Right atrium auricular region (tissue), 2 donors: ENCODE results near the gene DNM3. TPM values are rescaled to one million over a fixed set of nuclear protein-coding genes. Genes with fewer than 3 reads are reported as not detected.

ENCODE experiments used
- DNase-seq: peaks from one replicate; pipeline ENCODE4 v3.0.0-alpha.2; 2019; ENCODE audit warnings: low spot score
- H3K27ac ChIP-seq, 2 donors: fragments of 200-600 bp; sonication (generic); 1 replicate in 1 of 2; 2 replicates in 1 of 2; pipeline ENCODE4 v1.5.1; 2016 to 2019
- H3K27me3 ChIP-seq, 2 donors: fragments of 200-600 bp; sonication (generic); one replicate each; pipeline versions ENCODE4 v1.5.1 to v1.6.0; 2017 to 2019
- H3K36me3 ChIP-seq: fragments of 200-600 bp; sonication (generic); one replicate; pipeline ENCODE4 v1.5.1; 2016
- H3K4me1 ChIP-seq, 2 donors: fragments of 200-600 bp; sonication (generic); one replicate each; pipeline versions ENCODE4 v1.5.1 to v1.6.0; 2017 to 2019
- H3K4me3 ChIP-seq, 2 donors: fragments of 200-600 bp; sonication (generic); 1 replicate in 1 of 2; 2 replicates in 1 of 2; pipeline ENCODE4 v1.5.1; 2017 to 2019; ENCODE audit warnings: mild to moderate bottlenecking in 1 of 2, moderate library complexity in 1 of 2
- H3K9me3 ChIP-seq, 2 donors: fragments of 200-600 bp; sonication (generic); one replicate each; pipeline ENCODE4 v1.5.1; 2019
- CTCF ChIP-seq, 2 donors: fragments of 200-600 bp; sonication (generic); IDR thresholded peaks; one replicate each; pipeline ENCODE4 v1.5.1; 2019; ENCODE audit warnings: antibody characterized with exemption in 2 of 2
- total RNA-seq, 2 donors: library from RNA; depleted of rRNA; stranded (reverse); fragments of >200 nt; gene quantifications; one replicate each; pipeline ENCODE4 v1.1.0, GENCODE V29; 2016

Gene DNM3
- total RNA-seq, 2 donors from 2014 or later, result 1.0 to 1.6 TPM

DNA sequence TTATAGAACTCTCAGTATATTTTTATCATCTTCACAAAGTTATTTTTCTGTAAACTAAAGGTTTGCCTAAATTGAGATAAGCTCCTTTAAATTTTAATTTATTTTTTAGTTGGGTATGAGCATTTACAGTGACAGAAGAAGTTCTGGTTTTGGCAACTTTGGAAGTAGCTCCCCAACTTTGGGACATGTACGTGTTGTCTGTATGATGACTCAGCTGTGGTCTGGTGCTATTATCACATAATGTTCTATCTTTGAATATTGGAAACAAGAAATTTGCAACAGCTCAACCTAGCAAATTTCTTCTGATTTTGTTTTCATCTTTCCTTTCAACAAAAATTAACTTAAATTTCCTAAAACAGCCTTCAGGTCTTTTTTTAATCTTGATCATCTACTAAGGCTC is 532.6 kb downstream of the DNM3 start:
- Histone ChIP-seq H3K4me3 (no peak overlapping the region), H3K36me3 (no peaks in the 10 kb centered on the region), H3K9me3 (no peaks in the 10 kb centered on the region), H3K4me1 (no peaks in the 10 kb centered on the region), H3K27me3 (no peaks in the 10 kb centered on the region), H3K27ac (no peak overlapping the region)
- no peak for TF ChIP-seq CTCF (IDR thresholded peaks at IDR 0.05)
- DNase-seq, result no peak

- Histone ChIP-seq H3K4me1 (no peaks in the 10 kb centered on the region), H3K27ac (no peak overlapping the region), H3K36me3 (no peaks in the 10 kb centered on the region), H3K4me3 (no peak overlapping the region), H3K27me3 (no peaks in the 10 kb centered on the region), H3K9me3 (no peaks in the 10 kb centered on the region)
- DNase-seq, result no peak
- TF ChIP-seq CTCF (IDR thresholded peaks at IDR 0.05), result no peak
These were observed 533.9 kb downstream of the DNM3 start for GRCh38 chr1:172375211-172375631.

GRCh38 chr1:172376431-172376830 is 535.1 kb downstream of the DNM3 start:
- TF ChIP-seq CTCF (IDR thresholded peaks at IDR 0.05), result no peak
- H3K4me1 ChIP-seq, result no peaks in the 10 kb centered on the region
- H3K36me3 ChIP-seq, result no peaks in the 10 kb centered on the region
- no peak overlapping the region for H3K27ac ChIP-seq
- H3K27me3 ChIP-seq, result no peaks in the 10 kb centered on the region
- H3K9me3 ChIP-seq, result no peaks in the 10 kb centered on the region
- no peak overlapping the region for H3K4me3 ChIP-seq
- no peak for DNase-seq

DNA sequence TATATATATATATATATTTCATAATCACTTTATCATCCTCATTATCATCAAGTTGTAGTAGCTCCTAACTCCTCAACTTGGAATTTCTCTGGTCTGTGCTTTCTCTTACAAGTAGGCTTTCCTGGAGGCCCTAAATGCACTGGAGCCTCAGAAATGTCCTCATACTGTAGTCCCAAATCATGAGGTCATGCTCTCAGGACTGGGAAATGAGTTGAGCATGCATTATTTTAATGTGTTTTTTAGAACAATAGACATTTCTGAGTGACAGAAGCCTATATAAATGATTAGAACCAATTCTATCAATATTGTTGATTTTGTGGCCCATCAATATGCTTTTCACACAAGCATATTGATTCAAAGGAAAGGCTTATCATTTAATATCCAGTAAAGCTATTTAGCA is 536.3 kb downstream of the DNM3 start:
- H3K4me1 ChIP-seq, result no peaks in the 10 kb centered on the region
- H3K36me3 ChIP-seq, result no peaks in the 10 kb centered on the region
- no peak for DNase-seq
- H3K9me3 ChIP-seq, result no peaks in the 10 kb centered on the region
- H3K4me3 ChIP-seq, result no peak overlapping the region
- no peak for TF ChIP-seq CTCF (IDR thresholded peaks at IDR 0.05)
- no peaks in the 10 kb centered on the region for H3K27me3 ChIP-seq
- no peak overlapping the region for H3K27ac ChIP-seq

DNA sequence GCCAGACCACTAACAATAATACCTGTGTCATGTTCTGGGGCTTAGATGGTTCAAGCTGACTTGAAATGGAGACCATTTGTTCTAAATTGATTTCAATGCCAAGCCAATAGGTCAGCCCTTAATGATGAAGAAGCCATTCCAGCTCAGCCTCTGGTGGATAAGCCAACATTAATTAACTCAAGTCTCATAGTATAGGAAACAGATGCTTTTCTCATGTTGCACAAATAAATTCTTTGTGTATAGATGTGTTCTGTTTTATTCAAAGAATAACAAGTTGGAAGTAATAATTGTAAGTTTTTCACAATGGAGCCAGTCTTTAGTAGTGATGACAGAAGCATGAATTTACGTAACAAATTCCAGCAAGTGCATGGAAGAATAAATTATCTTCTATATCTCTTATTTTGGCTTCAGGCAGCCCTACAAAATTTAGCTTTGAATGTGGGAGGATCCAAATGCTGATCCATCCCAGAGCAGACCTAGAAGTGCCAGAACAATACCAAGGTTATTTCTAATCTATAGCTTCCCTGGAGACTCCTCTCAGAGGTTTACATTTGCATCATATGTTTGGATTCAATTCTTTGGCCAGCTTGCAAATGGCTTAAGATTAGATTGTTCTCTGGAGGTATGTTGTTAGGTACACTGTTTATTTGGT is 536.9 kb downstream of the DNM3 start:
- Histone ChIP-seq H3K36me3 (no peaks in the 10 kb centered on the region), H3K4me3 (no peak overlapping the region), H3K9me3 (no peaks in the 10 kb centered on the region), H3K27ac (no peak overlapping the region), H3K27me3 (no peaks in the 10 kb centered on the region), H3K4me1 (no peaks in the 10 kb centered on the region)
- DNase-seq, result no peak
- no peak for TF ChIP-seq CTCF (IDR thresholded peaks at IDR 0.05)
